ENCODE data around the gene PRKN. TPM values are rescaled to one million over a fixed set of nuclear protein-coding genes. Genes with fewer than 3 reads are reported as not detected.

Gene PRKN
- total and polyA plus RNA-seq, 2 donors (not counting 3 experiments of a cell fraction or from before 2014, with no cell fraction given): 0.06 TPM; not detected in 1

DNA sequence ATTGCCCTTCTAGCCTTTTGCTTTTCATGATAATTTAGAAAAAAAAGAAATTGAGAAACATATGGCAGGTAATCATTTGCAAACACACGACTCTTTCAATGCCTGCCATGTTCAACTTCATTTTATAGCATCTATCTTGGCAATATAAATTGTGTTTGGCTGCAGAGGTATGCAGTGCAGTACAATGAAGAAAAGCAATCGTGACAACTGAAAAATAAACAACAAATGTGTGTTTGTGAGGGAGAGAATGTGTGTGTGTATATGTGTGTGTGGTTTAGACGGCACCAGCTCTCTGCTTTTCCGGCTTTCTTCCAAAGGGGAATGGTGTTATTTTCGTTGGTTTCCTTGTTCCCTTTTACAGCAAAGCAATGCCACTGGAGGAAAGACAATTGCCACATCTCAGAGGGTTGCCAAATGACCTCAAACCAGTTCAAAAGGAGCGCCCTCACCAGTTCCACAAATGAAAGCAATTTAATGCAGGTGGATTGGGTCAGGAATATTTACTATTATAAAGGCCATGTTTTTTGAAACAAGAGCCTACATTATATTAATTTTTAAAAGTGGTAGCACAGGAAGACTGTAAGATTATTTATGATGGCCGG, 587.2 kb downstream of the PRKN start:
- POLR2A ChIA-PET: no interaction called here
- Histone ChIP-seq H4K20me1 (replicated peaks; ENCODE audit: control insufficient read depth, extremely low read depth, insufficient read depth, low read length) (no peaks in the 10 kb centered on the region), H3K4me2 (ENCODE audit: insufficient read depth, low read length) (no peak overlapping the region), H3K27ac (ENCODE audit: insufficient read depth, low read depth, low read length) (no peak overlapping the region), H3K36me3 (ENCODE audit: control insufficient read depth in 2 of 2, extremely low read depth in 1 of 2, insufficient read depth in 2 of 2, low read length in 2 of 2) (no peaks in the 10 kb centered on the region), H3K9me1 (replicated peaks; ENCODE audit: control insufficient read depth, extremely low read depth, insufficient read depth, low read length) (no peaks in the 10 kb centered on the region), H3K27me3 (ENCODE audit: control insufficient read depth in 2 of 2, insufficient read depth in 2 of 2, low read length in 2 of 2) (no peaks in the 10 kb centered on the region), H2AFZ (ENCODE audit: low read depth, low read length) (no peak overlapping the region), H3K9me3 (replicated peaks; ENCODE audit: control insufficient read depth, insufficient read depth, low read length) (no peaks in the 10 kb centered on the region), H3K9ac (replicated peaks; ENCODE audit: extremely low read depth, insufficient read depth, low read length) (no peak overlapping the region), H3K4me1 (ENCODE audit: control insufficient read depth, extremely low read depth, insufficient read depth, low read length) (no peaks in the 10 kb centered on the region), H3K79me2 (ENCODE audit: control insufficient read depth, insufficient read depth, low read length) (no peaks in the 10 kb centered on the region), H3K4me3 (replicated peaks in 1 of 3; ENCODE audit: insufficient read depth in 1 of 3, low read depth in 1 of 3, low read length in 3 of 3) (no peak overlapping the region)
- intact Hi-C loops (cut with micrococcal nuclease) (no loop called here), dilution Hi-C loops (cut with MboI; ENCODE audit: extremely low pct_ligation_motif_present, low sequenced_read_pairs) (no loop called here)
- DNase-seq (ENCODE audit: low read depth, low spot score): no peak
- no TSS peak for BruUV-seq (replicated peaks)
- FAIRE-seq: no peak
- CTCF ChIA-PET: no interaction called here
- TF ChIP-seq MYC (IDR thresholded peaks at IDR 0.05; ENCODE audit: low read depth, low read length) (no peak), POLR2AphosphoS5 (IDR thresholded peaks at IDR 0.05; ENCODE audit: insufficient read depth, low read depth, low read length) (no peak), EZH2 (IDR thresholded peaks at IDR 0.05; ENCODE audit: borderline replicate concordance, low read depth, low read length, severe bottlenecking) (no peak), FOS (IDR thresholded peaks at IDR 0.05; ENCODE audit: borderline replicate concordance, insufficient read depth, low read length) (no peak), JUN (IDR thresholded peaks at IDR 0.05; ENCODE audit: borderline replicate concordance, insufficient read depth, insufficient read length, low read depth) (no peak), POLR2A (IDR thresholded peaks at IDR 0.05; ENCODE audit: low read depth, low read length) (no peak), GATA2 (IDR thresholded peaks at IDR 0.05; ENCODE audit: insufficient read depth, insufficient read length, low read depth, low read length) (no peak)
- TF ChIP-seq, protein P1, sequence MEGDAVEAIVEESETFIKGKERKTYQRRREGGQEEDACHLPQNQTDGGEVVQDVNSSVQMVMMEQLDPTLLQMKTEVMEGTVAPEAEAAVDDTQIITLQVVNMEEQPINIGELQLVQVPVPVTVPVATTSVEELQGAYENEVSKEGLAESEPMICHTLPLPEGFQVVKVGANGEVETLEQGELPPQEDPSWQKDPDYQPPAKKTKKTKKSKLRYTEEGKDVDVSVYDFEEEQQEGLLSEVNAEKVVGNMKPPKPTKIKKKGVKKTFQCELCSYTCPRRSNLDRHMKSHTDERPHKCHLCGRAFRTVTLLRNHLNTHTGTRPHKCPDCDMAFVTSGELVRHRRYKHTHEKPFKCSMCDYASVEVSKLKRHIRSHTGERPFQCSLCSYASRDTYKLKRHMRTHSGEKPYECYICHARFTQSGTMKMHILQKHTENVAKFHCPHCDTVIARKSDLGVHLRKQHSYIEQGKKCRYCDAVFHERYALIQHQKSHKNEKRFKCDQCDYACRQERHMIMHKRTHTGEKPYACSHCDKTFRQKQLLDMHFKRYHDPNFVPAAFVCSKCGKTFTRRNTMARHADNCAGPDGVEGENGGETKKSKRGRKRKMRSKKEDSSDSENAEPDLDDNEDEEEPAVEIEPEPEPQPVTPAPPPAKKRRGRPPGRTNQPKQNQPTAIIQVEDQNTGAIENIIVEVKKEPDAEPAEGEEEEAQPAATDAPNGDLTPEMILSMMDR (IDR thresholded peaks at IDR 0.05; ENCODE audit: extremely low read depth in 1 of 2, insufficient read depth in 1 of 2, low read depth in 1 of 2, low read length in 2 of 2): no peak
- TF ChIP-seq, protein P2, sequence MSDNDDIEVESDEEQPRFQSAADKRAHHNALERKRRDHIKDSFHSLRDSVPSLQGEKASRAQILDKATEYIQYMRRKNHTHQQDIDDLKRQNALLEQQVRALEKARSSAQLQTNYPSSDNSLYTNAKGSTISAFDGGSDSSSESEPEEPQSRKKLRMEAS (IDR thresholded peaks at IDR 0.05; ENCODE audit: insufficient read depth, insufficient read length): no peak

Measured in endothelial cell of umbilical vein (primary cell).